GM12878 (cell line): ENCODE measurements around the gene EYA4. TPM values are rescaled to one million over a fixed set of nuclear protein-coding genes. Genes with fewer than 3 reads are reported as not detected.

Experiments used
- ATAC-seq: fragments of 200-7000 bp; cut with Tn5 transposase; 3 replicates; pipeline ENCODE4 v1.9.1; 2020; ENCODE audit warnings: mild to moderate bottlenecking, moderate library complexity
- BruUV-seq: library from RNA; stranded (reverse); fragments of 400-500 nt; replicated peaks from 2 replicates; lab custom pipeline; 2021; lab: Mats Ljungman, UMichigan
- CTCF ChIA-PET: fragments of 300-600 bp; sonication (Branson Sonifier 250); formaldehyde crosslinking; extraction: SDS; loops from one replicate; lab custom pipeline; 2021; ENCODE audit warnings: inconsistent platforms; lab: Yijun Ruan, JAX
- POLR2A ChIA-PET: fragments of 350-600 bp; formaldehyde crosslinking; extraction: SDS; loops from one replicate; lab custom pipeline; 2021; ENCODE audit warnings: inconsistent platforms; lab: Charles Lee
- RAD21 ChIA-PET: fragments of 300-600 bp; sonication (Branson Sonifier 250); formaldehyde crosslinking; loops from one replicate; lab custom pipeline; 2023; ENCODE audit warnings: antibody characterized with exemption; ENCODE audit not compliant: unreplicated experiment; lab: Charles Lee
- SMC1A ChIA-PET: fragments of 300-600 bp; sonication (Branson Sonifier 250); formaldehyde crosslinking; loops from one replicate; lab custom pipeline; 2023; ENCODE audit not compliant: unreplicated experiment, uncharacterized antibody; lab: Charles Lee
- DNase-seq: peaks from one replicate; pipeline ENCODE4 v3.0.0-alpha.2; 2011; ENCODE audit warnings: low read depth, low spot score
- FAIRE-seq: peaks from 3 replicates; lab custom pipeline; 2011; peaks lifted over from hg19 to GRCh38; lab: Jason Lieb, UNC
- H2AFZ ChIP-seq: 2 replicates; pipeline ENCODE4 v1.6.0; 2011; ENCODE audit warnings: low read depth, low read length, control low read depth; ENCODE audit not compliant: control insufficient read depth
- H3K27ac ChIP-seq: 2 replicates; pipeline ENCODE4 v1.5.1; 2011; ENCODE audit warnings: control low read depth; ENCODE audit not compliant: control insufficient read depth, insufficient read depth
- H3K27me3 ChIP-seq, 2 experiments: replicated peaks in 1 of 2; 2 replicates each; pipeline versions ENCODE4 v1.6.0 to v1.6.1; 2011; ENCODE audit warnings: low read length in 1 of 2; ENCODE audit not compliant: control insufficient read depth in 2 of 2, insufficient read depth in 2 of 2
- H3K36me3 ChIP-seq, 2 experiments: 2 replicates each; pipeline ENCODE4 v1.5.1; 2011; ENCODE audit warnings: low read length in 1 of 2; ENCODE audit not compliant: control insufficient read depth in 2 of 2, insufficient read depth in 2 of 2
- H3K4me1 ChIP-seq: 2 replicates; pipeline ENCODE4 v1.6.1; 2011; ENCODE audit warnings: mild to moderate bottlenecking, low read length, moderate library complexity, mixed read lengths; ENCODE audit not compliant: control insufficient read depth, insufficient read depth
- H3K4me2 ChIP-seq: 2 replicates; pipeline ENCODE4 v1.6.0; 2011; ENCODE audit warnings: control low read depth; ENCODE audit not compliant: control insufficient read depth, insufficient read depth
- H3K4me3 ChIP-seq: fragments of 200-600 bp; sonication (generic); 2 replicates; pipeline ENCODE4 v1.5.1; 2016
- H3K79me2 ChIP-seq: 2 replicates; pipeline ENCODE4 v1.6.0; 2011; ENCODE audit warnings: low read length; ENCODE audit not compliant: control insufficient read depth, insufficient read depth
- H3K9ac ChIP-seq: 2 replicates; pipeline ENCODE4 v1.8.0; 2011; ENCODE audit warnings: low read length, control low read depth, mixed read lengths; ENCODE audit not compliant: control insufficient read depth, insufficient read depth
- H3K9me3 ChIP-seq: replicated peaks from 3 replicates; pipeline ENCODE4 v1.5.1; 2011; ENCODE audit warnings: mild to moderate bottlenecking, low read length; ENCODE audit not compliant: control insufficient read depth, insufficient read depth
- H4K20me1 ChIP-seq: 2 replicates; pipeline ENCODE4 v1.6.0; 2011; ENCODE audit not compliant: control insufficient read depth, insufficient read depth
- CBFB ChIP-seq: IDR thresholded peaks from 2 replicates; pipeline ENCODE4 v1.6.1; 2016; ENCODE audit warnings: antibody characterized with exemption, low read depth
- CHD4 ChIP-seq: fragments of 200-600 bp; sonication (generic); IDR thresholded peaks from 2 replicates; pipeline ENCODE4 v1.6.1; 2016; ENCODE audit warnings: mild to moderate bottlenecking
- ESRRA ChIP-seq: IDR thresholded peaks from 2 replicates; pipeline ENCODE4 v1.6.1; 2012; ENCODE audit warnings: mild to moderate bottlenecking, low read length, improper control_type of control experiment
- EZH2 ChIP-seq: IDR thresholded peaks from 2 replicates; pipeline ENCODE4 v1.6.1; 2012; ENCODE audit warnings: low read depth, mild to moderate bottlenecking, control low read depth, inconsistent platforms, low read length, borderline replicate concordance; ENCODE audit not compliant: control insufficient read depth
- FOXM1 ChIP-seq: IDR thresholded peaks from 2 replicates; pipeline ENCODE4 v1.6.1; 2012; ENCODE audit warnings: low read depth, mild to moderate bottlenecking, inconsistent platforms, low read length, moderate library complexity
- GABPA ChIP-seq: IDR thresholded peaks from 2 replicates; pipeline ENCODE4 v1.6.1; 2014; ENCODE audit warnings: antibody characterized with exemption, low read depth, mild to moderate bottlenecking, inconsistent platforms
- NR2F1 ChIP-seq: fragments of 450-650 bp; conservative IDR thresholded peaks from 2 replicates; pipeline ENCODE4 v1.6.1; 2017; ENCODE audit warnings: mild to moderate bottlenecking
- PAX5 ChIP-seq: IDR thresholded peaks from 2 replicates; pipeline ENCODE4 v1.6.1; 2011; ENCODE audit warnings: low read depth, low read length, borderline replicate concordance
- PML ChIP-seq: IDR thresholded peaks from 2 replicates; pipeline ENCODE4 v1.6.1; 2012; ENCODE audit warnings: low read length, inconsistent platforms
- SMAD5 ChIP-seq: IDR thresholded peaks from 2 replicates; pipeline ENCODE4 v1.6.1; 2016; ENCODE audit warnings: antibody characterized with exemption, low read depth
- SREBF2 ChIP-seq: IDR thresholded peaks from 2 replicates; pipeline ENCODE4 v1.6.1; 2012; ENCODE audit warnings: mild to moderate bottlenecking, low read length
- TAF1 ChIP-seq: IDR thresholded peaks from 2 replicates; pipeline ENCODE4 v1.6.1; 2011; ENCODE audit warnings: mild to moderate bottlenecking, low read depth, low read length, borderline replicate concordance
- ZNF274 ChIP-seq: IDR thresholded peaks from one replicate; pipeline ENCODE4 v1.8.0; 2011; ENCODE audit not compliant: insufficient read length, insufficient read depth
- ZSCAN29 ChIP-seq: fragments of 450-650 bp; IDR thresholded peaks from 2 replicates; pipeline ENCODE4 v1.6.1; 2017; ENCODE audit warnings: mild to moderate bottlenecking, moderate library complexity
- WGBS: methylation state at CpG from one replicate; pipeline ENCODE4 v1.1.6; 2016; ENCODE audit warnings: low lambda C conversion rate; ENCODE audit not compliant: insufficient replicate concordance, insufficient coverage; ENCODE audit errors: missing lambda C conversion rate; 5-methylcytosine and 5-hydroxymethylcytosine counted together
- in situ Hi-C: fragments of 300-500 bp; cut with MboI; formaldehyde crosslinking; loops from 9 replicates; pipeline ENCODE4 v1.14.3; 2018; ENCODE audit warnings: mixed read lengths
- intact Hi-C: fragments of 100-400 bp; cut with micrococcal nuclease; formaldehyde crosslinking; loops from one replicate; pipeline ENCODE4 v1.14.2; 2022; ENCODE audit not compliant: unreplicated experiment
- polyA plus RNA-seq, 11 experiments: library from polyadenylated mRNA; depleted of rRNA in 4 of 11; unstranded in 6 of 11; stranded (reverse) in 5 of 11; fragments of >200 nt; fragmentation: Nextera tagmentation in 4 of 11; fragmentation: Illumina TruSeq in 1 of 11; extraction: Ambion mirVana in 4 of 11; extraction: Trizol in 1 of 11; gene quantifications; 1 replicate in 1 of 11; 2 replicates in 10 of 11; pipeline versions ENCODE4 v1.2.1 to v1.2.3, GENCODE V29; 2011 to 2016; ENCODE audit warnings: inconsistent platforms in 2 of 11, missing spikeins in 2 of 11, low read depth in 1 of 11
- total RNA-seq, 4 experiments: library from RNA; depleted of rRNA in 3 of 4; stranded (reverse); fragments of >200 nt in 3 of 4; fragmentation: Illumina TruSeq in 1 of 4; extraction: Trizol in 1 of 4; gene quantifications; 2 replicates each; pipeline versions ENCODE4 v1.2.1 to v1.2.3, GENCODE V29; 2013 to 2021
- TF ChIP-seq, protein P1 (sequence below): IDR thresholded peaks from 2 replicates; pipeline ENCODE4 v1.6.1; 2011; ENCODE audit warnings: low read depth, mild to moderate bottlenecking, low read length, moderate library complexity, borderline replicate concordance; ENCODE audit errors: extremely low read depth

Gene EYA4
- total and polyA plus RNA-seq, 10 of the 15 experiments (the other 5 are each of a cell fraction or from before 2014, with no cell fraction given), result 0.02 TPM; not detected in 9

DNA sequence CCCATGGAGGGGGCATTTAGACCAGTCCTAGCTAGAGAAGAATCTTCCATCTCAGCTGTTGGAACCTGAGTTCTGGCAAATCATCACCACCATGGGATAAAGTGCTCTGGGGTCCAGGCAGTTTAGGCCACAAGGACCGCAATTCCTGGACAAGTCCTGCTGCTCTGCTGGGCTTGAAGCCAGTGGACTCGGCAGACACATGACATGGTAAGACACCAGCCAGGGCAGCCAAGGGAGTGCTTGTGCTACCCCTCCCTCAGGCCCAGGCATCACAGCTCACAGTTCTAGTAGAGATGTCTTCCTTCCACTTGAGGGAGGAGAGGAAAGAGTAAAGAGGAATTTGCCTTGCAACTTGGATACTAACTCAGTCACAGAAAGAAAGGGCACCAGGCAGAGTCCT lies 246.0 kb downstream of the EYA4 start:
- Histone ChIP-seq H2AFZ (no peak overlapping the region), H3K9me3 (no peaks in the 10 kb centered on the region), H4K20me1 (no peaks in the 10 kb centered on the region), H3K36me3 (no peaks in the 10 kb centered on the region), H3K27ac (no peak overlapping the region), H3K4me1 (no peaks in the 10 kb centered on the region), H3K79me2 (no peaks in the 10 kb centered on the region), H3K27me3 (no peaks in the 10 kb centered on the region), H3K9ac (no peak overlapping the region), H3K4me2 (no peak overlapping the region), H3K4me3 (no peak overlapping the region)
- no peak for DNase-seq
- no peak for ATAC-seq
- RAD21 ChIA-PET, result no interaction called here
- no TSS peak for BruUV-seq
- CTCF ChIA-PET, result no interaction called here
- SMC1A ChIA-PET, result no interaction called here
- no peak for TF ChIP-seq PAX5
- no peak for TF ChIP-seq FOXM1
- TF ChIP-seq SMAD5, result no peak
- TF ChIP-seq PML, result no peak
- TF ChIP-seq ZSCAN29, result no peak
- no peak for TF ChIP-seq TAF1
- no peak for TF ChIP-seq ESRRA
- TF ChIP-seq SREBF2, result no peak
- TF ChIP-seq CBFB, result no peak
- TF ChIP-seq GABPA, result no peak
- no peak for TF ChIP-seq ZNF274
- TF ChIP-seq EZH2, result no peak
- no peak for TF ChIP-seq CHD4
- TF ChIP-seq, protein P1, sequence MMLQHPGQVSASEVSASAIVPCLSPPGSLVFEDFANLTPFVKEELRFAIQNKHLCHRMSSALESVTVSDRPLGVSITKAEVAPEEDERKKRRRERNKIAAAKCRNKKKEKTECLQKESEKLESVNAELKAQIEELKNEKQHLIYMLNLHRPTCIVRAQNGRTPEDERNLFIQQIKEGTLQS, result no peak
- TF ChIP-seq NR2F1, result no peak
- intact Hi-C loops (no loop called here), in situ Hi-C loops (no loop called here)
- WGBS, result 19% methylated on average over 2 of the region's 2 CpGs
- no peak for FAIRE-seq
- POLR2A ChIA-PET, result no interaction called here
